RPMI8226 (cell line): ENCODE data around the gene GFPT2.
"Not testable (repeated sequence)": the region's sequence is repeated elsewhere in the genome, so short reads cannot be mapped to it uniquely, and the experiment has no call there.

ENCODE experiments used
- DNase-seq: peaks from one replicate; pipeline ENCODE4 v3.0.0-alpha.2; 2015

GFPT2 gene

GRCh38 chr5:180304016-180304292 lies 49.2 kb downstream of the GFPT2 start:
- DNase-seq, result no peak

DNA sequence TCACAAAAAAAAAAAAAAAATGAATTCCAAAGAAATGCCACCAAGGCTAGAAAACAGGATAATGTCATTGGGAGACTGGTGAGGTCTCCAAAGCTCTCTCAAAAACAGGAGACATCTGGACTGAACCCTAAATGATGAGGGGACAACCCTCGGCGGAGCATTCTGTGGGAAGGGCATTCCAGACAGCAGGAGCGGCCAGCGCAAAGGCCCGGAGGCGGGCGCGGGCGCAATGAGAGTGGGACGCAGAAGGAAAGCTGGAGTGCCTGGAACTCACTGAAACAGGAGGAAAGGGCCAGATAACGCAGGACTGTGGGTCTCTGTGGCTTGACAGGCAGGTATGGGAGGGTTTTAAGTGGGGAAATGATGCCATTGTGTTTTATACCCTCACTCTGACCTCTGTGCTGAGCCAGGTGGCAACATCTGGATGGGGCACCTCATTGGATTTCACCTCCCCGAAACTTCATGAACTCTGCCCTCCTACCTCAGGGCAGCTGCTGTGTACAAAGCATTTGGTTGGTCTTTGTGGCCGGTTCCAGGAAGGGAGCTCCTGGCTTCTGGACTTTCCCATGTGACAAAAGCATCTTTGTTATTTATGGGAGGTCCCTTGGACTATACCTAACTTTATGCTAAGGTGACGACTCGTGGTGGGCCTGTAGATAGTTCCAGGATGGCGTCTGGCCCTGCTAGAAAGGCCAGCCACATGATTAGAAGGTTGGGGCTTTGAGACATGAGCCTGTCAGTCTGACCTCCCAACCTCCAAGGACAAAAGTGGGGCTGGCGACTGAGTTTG lies 49.7 kb downstream of the GFPT2 start:
- peak; percentile 24 for DNase-seq

DNA sequence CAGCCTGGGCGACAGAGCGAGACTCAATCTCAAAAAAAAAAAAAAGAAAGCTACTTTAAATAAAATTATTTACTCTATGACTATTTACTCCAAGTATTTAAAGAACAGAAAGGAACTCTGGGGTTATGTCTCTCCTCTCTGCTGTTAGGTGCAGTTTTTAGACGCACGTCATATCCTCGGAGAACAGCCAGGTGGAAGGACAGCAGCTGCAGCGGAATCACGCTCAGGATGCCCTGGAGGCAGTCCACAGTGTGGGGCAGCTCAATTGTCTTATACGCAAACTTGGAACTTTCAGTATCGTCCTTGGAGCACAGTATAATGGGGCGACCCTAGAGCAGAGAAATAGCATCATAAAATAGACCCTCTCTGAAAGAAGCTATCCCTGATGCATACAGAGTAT lies 50.9 kb downstream of the GFPT2 start:
- peak; percentile 34 for DNase-seq

DNA sequence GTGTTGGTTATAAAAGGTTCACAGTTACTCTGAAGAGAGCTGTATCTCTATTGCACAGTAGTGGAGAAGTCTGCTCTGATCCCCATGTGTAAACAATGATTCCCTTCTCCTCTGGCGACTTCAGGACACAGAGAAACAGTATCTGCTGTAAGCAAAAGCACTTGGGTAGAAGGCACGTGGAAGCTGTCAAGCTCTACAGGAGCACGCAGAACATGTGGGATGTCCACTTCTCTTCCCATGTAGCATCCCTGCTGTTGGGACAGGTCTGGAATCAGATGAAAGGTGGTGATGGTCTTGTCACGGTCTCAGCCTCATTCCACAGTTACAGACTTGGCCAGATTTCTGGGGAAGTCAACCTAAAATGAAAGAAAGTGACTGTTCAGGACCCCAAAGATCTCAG lies 51.9 kb downstream of the GFPT2 start:
- no peak for DNase-seq

DNA sequence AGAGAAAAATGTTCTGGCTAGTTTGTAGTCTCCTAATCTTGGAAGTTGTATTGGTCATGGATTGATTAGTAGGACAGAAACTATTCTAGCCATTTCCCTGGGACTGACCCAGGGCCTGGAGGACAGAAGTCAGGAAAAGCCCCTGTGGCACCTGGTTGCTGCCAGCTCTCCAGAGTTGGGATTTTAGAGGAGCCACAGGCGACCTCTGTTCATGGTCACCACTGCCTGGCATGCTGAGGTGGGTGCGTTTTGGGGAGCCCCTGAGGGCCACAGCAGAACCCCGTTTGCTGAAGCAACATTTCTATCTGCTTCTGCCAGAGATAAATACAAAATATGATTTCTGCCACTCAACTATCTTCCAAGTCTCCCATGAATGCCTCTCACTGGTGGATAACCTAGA lies 53.6 kb downstream of the GFPT2 start:
- no peak for DNase-seq

- not testable (repeated sequence) for DNase-seq
Measured at GRCh38 chr5:180299014-180299413, 54.1 kb downstream of the GFPT2 start.

DNA sequence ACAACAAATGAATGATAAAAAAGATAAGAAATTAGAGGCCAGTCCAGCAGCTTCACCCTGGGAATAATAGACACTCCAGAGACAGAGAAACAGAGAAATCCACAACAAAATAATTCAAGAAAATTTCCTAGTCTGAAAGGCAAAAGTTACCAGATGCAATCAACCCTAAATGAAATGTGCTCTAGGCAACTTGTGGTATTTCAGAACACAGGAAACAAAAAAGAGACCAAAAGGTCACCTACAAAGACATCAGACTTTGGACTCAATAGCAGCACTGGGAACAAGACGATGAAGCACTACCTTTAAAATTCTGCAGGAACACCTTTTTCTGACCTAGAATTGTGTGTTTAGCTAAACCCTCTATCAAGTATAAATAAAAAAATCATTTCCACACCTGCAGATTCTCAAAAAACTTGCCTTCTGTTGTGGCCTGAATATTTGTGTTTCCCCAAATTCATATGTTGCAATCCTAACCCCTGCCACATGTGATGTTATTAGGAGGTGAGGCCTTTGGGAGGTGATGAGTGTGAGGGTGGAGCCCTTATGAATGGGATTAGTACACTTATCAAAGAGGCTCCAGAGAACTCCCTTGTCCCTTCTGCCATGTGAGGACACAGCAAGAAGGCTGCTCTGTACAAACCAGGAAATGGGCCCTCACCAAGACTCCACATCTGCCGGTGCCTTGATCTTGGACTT lies 55.4 kb downstream of the GFPT2 start:
- DNase-seq, result no peak

DNA sequence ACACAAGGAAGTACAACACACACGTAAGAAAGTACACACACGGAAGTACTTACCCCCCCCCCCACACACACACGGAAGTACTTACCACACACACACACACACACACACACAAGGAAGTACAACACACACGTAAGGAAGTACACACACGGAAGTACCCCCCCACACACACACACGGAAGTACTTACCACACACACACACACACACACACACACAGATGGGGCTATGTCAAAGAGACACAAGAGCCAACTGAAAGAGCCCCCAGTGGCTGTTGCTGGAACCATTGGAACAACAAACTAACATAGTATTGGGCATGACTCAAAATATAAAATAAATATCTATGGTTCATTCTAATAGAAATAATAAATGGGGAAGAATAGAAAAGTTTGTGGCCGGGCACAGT lies 56.4 kb downstream of the GFPT2 start:
- DNase-seq, result no peak

- DNase-seq, result no peak
Measured at GRCh38 chr5:180294913-180295555, 58.1 kb downstream of the GFPT2 start.

- DNase-seq, result no peak
Measured at GRCh38 chr5:180294411-180294810, 58.7 kb downstream of the GFPT2 start.

DNA sequence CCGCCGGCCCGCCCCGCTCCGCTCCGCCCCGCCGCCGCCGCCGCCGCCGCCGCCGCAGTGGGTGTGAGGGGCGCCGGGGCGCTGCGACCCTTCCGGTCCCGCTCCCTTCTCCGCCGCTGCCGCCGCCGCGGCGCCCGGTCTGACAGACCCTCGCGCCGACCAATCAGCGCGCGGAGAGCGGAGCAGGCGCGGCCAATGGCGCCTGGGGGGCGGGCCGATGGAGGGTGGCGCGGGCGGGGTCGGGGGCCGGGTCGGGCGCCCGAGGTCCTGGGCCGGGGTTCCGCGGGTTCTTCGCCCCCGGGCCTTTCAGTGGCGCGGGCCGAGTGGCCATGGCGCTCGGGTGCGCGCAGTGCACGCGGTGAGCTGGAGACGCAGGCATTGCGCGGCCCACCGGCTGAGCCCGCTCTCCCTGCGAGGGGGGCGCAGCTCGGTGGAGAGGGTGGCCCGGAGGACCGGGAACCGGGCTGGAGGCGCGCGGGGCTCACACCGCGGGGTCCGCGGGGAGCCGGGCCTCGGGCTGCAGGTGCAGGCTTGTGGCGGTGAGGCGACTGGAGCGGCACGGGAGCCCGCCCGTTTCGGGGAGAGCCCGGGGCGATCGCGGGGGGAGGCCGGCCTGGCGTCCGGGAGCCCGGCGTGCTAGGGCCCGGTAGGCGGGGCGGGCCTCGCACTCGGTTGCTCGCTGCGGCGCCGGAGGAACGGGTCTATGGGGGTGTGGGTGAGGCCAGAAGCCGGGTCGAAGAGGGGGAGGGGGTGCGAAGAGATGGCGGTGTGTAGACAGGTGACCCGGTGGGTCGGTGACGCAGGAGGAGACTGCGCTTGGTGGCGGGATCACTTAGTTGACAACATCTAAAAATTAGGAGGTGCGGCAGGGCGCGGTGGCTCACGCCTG lies 60.9 kb downstream of the GFPT2 start, which contains the start of gene MAPK9:
Gene MAPK9, minus strand, starts transcription at position 141 of the 889 bp plus-strand sequence. CDS start 11,522 bp downstream, outside the sequence.
- peak; percentile 90 for DNase-seq

- no peak for DNase-seq
Measured at GRCh38 chr5:180291234-180291940, 61.7 kb downstream of the GFPT2 start.

DNA sequence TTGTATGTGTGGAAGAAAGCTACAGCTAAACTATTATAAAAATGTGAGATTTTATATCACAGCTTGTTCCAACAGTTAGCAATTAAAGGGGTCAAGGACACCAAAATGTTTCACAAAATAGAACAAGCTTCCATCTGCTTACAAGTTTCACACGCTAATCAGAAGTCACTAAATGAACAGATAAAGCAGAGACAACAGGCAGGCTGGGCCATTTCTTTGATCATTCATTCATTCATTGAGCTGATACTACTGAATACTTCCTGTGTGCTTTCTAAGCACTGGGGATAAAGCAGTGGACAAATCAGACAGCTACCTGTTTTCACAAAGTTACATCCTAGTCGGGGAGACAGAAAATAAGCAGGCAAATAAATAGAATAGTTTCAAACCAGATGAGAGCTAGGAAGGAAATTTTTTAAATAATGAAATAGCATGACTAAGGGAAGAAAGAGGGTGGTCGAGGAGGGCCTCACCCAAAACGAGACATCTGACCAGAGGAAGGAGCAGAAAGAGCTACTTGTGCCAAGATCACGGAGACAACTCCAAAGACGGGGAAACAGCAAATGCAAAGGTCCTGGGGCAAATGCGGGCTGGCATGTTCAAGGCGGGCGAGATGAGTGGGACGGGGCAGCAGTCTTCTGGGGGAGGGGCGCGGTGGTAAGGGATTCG lies 62.4 kb downstream of the GFPT2 start:
- no peak for DNase-seq

DNA sequence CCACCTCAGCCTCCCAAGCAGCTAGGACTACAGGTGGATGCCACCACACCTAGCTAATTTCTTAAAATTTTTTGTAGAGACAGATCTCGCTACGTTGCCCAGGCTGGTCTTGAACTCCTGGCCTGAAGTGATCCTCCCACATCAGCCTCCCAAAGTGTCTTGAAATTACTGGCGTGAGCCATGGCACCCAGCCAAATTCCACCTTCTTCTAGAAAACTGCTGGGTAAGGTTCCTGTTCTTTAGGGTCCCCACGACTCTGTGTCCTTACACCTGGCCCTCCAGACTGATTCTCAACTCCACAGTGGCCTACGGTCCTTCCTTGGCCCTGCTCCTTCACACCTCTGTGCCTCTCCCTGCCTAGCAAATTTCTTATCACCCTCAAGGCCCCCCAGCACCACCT lies 63.2 kb downstream of the GFPT2 start:
- DNase-seq, result no peak

GRCh38 chr5:180289433-180289832 lies 63.7 kb downstream of the GFPT2 start:
- DNase-seq, result no peak

- DNase-seq, result no peak
Measured at GRCh38 chr5:180287868-180288267, 65.3 kb downstream of the GFPT2 start.

DNA sequence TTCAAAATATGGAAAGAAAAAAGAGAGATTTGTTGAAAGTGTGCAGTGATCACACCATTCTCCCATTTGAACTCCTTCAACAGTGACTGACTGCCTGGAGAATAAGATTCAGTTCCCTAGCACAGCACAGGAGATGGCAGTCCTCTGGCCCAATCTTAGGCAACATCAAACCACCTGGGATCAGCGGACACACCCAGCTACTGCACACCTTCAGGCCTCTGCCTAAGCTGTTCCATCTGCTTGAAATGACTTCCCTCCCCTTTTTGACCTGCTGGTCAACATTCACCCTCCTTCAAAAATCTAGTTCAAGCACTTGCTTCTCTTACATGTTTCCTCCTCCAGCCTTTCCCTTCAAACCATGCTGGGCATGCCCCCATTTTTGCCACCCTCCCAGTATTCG lies 65.7 kb downstream of the GFPT2 start:
- no peak for DNase-seq

- DNase-seq, result no peak
Measured at GRCh38 chr5:180284149-180284548, 69.0 kb downstream of the GFPT2 start.

DNA sequence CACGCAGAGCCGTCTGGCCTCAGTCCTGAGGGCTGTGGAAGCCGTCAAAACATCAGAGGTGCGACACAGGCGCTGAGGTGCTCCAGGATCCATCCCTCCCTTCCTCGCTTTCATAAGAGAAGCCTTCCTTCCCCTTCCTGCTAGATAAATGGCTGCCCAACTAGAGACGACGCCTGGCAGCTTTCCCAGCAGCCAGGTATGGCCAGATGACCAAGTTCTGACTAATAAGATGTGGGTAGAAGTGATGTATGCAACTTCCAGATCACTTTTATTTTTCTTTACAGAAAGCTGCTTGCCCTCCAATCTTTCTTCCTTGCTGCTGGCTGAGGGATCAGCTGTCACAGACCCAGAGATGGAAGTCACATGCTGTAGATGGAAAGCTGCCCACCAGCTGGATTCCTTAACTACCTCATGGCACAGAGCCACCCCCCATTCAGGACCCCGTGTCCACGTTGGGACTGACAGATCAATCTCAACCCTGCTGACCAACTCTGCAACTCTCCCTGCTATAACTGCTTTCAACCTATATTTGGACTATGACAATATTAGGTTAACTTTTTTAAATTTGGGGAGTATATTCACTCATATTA lies 70.0 kb downstream of the GFPT2 start:
- no peak for DNase-seq

DNA sequence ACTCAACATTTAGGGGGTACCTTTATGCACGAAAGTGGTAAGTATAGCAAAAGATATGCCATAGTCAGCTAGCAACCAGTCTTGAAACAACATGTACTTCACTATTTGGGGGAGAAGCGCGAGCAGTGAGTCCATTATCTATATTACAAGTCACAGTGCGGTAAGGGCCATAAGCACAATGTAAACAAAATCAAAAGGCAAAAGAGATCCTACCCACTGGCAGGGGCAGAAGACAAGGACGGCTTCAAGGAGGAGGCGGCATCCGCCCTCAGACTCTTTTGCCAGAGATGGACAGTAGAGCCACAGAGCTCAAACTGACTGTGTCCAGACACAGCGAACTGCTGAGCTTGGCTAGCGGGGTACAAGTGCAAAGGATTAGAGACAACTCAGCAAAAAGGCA lies 70.9 kb downstream of the GFPT2 start:
- DNase-seq, result no peak

DNA sequence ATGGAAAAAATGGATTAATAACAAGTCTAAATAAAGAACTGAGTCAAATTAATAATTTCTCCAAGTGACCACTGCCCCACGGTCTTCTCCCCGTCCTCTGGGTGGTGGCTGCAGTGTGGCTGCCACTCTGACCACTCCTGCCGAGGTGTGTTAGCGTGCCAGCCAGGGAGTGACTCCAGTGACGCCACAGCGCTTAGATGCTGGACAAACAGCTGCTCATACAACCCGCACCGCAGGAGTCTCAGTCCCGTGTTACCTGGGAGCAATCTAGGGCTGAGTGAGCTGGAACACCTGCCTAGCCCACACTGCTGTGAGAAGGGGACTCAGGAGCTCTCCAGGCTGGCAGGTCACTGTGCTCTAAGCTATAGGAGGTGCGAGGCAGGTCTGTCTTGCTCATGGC lies 71.4 kb downstream of the GFPT2 start:
- DNase-seq, result no peak
